AG10803 (cell line): ENCODE measurements around the gene EHD4.

Experiments
- DNase-seq: peaks from one replicate; pipeline ENCODE4 v3.0.0; 2010; ENCODE audit warnings: low read depth
- H3K4me3 ChIP-seq: 2 replicates; pipeline ENCODE4 v1.5.1; 2011; ENCODE audit warnings: mild to moderate bottlenecking, low read length, control low read depth
- TF ChIP-seq, protein P1 (sequence below): conservative IDR thresholded peaks from 2 replicates; pipeline ENCODE4 v1.5.1; 2011; ENCODE audit warnings: mild to moderate bottlenecking, low read length, control low read depth, inconsistent platforms

EHD4 gene

DNA sequence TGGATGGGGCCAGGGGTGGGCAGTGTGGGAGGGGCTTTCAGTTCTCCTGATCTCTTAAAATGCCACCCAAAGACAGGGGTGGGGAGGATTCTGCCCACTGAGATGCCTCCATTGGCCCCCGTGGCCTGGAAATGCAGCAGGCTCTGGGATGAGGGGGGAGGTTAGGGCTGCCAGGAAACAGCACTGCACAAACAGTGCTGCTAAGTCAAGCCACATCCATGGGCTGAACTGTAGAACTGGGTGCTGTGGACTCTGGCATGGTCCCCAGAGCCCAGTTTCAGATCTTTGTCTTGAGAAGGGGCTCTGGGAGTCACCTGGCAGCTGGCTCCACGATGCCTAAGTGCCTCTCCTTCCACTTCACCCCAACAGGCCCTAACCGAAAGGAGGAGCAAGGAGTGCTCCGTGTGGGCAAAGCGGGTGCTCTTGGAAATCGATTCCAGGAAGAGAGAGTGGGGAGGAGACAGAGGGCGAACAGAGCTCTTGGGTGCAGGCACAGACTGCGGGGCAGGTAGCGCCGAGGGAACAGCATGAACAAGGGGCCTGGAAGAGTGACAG is 40.6 kb upstream of the EHD4 start:
- DNase-seq: no peak
- TF ChIP-seq, protein P1, sequence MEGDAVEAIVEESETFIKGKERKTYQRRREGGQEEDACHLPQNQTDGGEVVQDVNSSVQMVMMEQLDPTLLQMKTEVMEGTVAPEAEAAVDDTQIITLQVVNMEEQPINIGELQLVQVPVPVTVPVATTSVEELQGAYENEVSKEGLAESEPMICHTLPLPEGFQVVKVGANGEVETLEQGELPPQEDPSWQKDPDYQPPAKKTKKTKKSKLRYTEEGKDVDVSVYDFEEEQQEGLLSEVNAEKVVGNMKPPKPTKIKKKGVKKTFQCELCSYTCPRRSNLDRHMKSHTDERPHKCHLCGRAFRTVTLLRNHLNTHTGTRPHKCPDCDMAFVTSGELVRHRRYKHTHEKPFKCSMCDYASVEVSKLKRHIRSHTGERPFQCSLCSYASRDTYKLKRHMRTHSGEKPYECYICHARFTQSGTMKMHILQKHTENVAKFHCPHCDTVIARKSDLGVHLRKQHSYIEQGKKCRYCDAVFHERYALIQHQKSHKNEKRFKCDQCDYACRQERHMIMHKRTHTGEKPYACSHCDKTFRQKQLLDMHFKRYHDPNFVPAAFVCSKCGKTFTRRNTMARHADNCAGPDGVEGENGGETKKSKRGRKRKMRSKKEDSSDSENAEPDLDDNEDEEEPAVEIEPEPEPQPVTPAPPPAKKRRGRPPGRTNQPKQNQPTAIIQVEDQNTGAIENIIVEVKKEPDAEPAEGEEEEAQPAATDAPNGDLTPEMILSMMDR: no peak
- no peak overlapping the region for H3K4me3 ChIP-seq

DNA sequence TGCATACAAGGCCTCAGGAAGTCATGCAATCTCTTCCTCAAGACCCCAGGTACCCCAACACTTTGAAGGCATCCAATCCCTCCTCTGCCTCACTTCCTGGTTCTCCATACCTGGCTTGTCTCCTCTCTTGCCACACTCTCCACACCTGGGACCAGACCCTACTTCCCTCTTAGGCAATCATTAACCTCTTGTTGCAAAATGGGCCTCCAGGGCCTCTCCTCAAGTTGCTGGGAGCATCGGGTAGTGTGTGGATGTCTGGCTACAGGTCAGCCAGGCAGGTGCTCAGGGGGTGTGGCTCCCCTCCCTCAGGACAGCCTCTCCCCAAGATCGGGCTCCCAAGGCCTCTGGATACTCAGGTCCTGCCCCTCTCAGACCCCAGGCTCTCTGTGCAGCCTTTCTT is 39.9 kb upstream of the EHD4 start:
- no peak overlapping the region for H3K4me3 ChIP-seq
- TF ChIP-seq, protein P1: no peak
- DNase-seq: no peak

DNA sequence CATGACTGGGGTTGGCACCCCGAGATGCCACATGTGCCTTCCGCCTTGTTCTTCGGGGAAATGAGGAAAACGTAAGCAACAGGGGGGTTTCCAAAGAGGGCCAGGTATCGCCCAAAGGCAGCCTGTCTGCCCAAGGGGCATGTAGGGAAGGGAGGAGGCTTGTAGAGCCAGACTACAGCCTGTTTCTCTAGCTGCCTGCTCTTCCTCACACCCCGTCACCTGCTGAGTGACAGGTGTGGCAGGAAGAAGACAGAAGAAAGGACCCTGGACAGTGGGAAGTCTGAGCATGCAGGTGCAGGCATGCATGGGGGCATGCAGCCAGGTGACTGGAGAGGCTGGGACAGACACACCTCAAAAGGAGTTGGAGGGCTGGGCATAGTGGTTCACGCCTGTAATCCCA is 38.7 kb upstream of the EHD4 start:
- TF ChIP-seq, protein P1: no peak
- H3K4me3 ChIP-seq: no peak overlapping the region
- DNase-seq: no peak

DNA sequence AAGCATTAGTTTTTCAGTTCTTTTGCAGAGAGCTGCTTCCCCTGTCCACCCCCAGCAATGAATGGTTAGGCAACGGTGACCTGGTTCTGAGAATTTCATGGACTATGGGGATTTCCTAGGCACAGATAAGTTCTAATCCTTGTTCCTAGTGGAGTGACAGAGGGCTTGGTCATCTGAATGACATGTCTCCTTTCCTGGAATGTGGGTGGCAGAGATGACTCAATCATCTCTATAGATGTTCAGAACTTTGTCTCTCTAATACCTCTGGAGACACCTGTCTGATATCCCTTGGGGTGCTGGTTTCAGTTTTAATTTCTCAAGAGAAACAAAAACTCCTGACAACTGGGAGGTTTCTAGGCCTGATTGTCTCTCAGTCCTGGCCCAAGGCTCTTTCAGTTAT is 38.1 kb upstream of the EHD4 start:
- TF ChIP-seq, protein P1: no peak
- no peak for DNase-seq
- H3K4me3 ChIP-seq: no peak overlapping the region

DNA sequence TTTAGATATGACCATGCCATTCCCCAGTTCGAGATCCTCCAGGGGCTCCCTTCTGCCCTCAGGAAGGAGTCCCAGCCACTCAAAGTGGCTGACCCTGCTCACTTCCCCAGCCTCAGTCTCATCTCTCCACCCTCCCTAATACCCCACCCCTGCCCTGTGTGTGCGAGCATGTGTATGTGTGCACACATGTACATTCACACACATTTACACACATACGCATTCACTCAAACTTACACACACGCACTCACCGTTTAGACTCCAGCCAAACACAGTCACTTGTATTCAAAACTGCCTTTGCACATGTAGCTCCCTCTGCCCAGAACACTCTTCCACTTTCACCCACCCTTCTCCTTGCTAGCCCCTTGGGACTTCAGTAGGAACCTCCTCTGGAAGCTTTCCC is 37.1 kb upstream of the EHD4 start:
- TF ChIP-seq, protein P1: no peak
- H3K4me3 ChIP-seq: no peak overlapping the region
- no peak for DNase-seq

DNA sequence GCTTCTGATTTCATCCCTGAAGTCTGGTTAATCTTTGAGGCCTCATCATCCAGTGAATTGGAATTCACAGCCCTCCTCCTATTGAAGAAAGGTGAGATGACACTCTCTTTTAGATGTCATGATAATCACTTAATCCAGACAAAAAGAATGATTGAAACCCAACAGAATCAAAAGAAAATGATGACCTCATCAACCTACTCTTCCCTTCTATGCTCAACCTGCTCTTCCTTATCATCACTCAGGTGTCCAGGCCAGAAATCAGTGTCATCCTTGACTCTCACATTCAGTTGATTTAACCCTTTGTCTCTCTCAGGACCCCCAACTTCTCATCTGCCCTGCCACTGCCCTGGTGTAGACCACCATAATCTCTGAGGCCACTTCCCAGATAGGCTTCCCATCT is 36.7 kb upstream of the EHD4 start:
- H3K4me3 ChIP-seq: no peak overlapping the region
- TF ChIP-seq, protein P1: no peak

DNA sequence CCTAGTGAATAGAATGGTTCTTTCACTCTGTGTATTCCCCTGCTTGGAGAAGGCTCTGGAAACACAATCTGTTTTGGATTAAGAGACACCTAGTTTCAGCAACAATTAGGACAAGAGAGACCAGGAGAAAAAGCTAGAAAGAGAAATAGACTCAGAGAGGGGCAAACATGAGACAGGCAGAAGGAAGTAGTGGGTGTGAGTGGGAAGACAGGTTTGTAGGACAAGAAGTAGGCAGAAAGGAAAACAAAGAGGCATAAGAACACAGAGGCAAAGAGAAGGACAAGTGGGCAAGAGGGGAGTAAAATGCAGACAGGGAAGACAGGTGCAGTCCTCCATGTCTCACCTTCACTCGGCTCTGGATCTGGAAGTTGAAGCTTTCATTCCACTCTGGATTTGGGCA is 35.0 kb upstream of the EHD4 start:
- H3K4me3 ChIP-seq: no peak overlapping the region
- TF ChIP-seq, protein P1: no peak
- no peak for DNase-seq

More for the DNA sequence above, 36.7 kb upstream of the EHD4 start:
- no peak for DNase-seq
